Activated CD4-positive, alpha-beta T cell treated with anti-CD3 and anti-CD28 coated beads, Interleukin-2, amount 50 U/mL, for 24 hours (primary cell): Measurements from ENCODE around the gene RPTOR.

Experiments
- DNase-seq, 2 donors: peaks; one replicate each; pipeline ENCODE4 v3.0.0-alpha.2; 2020; ENCODE audit warnings: low read depth in 1 of 2, low spot score in 1 of 2

Gene RPTOR

DNA sequence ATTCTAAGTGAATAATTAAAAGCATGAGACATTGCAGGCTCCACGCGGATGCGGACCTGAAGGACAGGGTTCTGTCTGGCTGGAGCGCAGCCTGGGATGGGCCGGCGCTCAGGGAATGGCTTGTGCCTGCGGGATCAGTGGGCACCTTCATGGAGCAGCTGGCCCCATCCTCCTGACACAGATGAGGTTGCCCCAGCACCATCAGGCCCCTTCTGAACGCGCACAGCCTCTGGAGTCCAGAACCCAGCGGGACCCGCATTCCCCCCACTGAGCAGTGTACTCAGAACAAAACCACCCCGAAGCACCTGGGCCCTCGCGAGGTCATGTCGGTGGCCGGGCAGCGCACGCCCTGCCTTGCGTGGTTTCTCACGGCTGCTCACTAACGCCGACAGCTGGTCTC is 376.5 kb downstream of the RPTOR start:
- DNase-seq = no peak

DNA sequence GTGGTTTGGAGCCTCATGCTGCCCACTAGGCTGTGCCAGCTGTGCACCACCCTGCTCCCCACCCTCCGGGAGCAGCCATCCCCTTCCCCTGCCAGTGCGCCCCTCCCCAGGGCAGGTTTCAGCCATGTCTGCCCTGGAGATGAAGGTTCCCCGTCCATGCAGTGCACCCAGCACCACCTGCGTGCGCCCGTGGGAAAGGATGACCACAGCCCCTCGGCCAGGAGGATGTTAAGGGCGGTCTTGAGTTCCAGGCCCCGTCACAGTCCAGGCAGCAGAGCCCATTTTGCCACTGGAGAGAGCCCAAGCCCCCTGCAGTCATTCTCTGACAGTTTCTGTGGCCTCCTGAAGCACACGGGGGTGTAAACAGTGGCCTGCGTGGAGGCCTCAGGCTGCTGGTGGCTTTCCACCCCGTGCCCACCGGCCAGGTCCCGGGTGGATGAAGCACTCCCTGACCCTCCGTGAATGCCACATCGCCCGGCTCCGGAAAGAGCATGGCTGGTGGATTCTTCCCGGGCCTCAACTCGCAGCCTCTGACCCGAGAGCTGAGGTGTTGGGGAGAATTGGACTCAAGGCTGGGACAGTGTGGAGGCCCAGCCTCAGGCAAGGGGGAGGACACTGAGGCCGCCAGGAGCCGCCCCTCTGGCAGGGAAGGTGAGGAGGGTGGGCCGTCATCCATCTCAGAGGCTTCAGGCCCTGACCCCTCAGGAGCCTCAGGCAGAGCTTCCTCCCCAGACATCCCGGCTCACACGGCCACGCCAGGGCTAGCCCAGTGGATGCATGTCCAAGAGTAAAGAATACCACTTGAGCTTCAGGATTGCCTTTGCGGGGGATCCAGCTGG is 377.3 kb downstream of the RPTOR start:
- no peak for DNase-seq

DNA sequence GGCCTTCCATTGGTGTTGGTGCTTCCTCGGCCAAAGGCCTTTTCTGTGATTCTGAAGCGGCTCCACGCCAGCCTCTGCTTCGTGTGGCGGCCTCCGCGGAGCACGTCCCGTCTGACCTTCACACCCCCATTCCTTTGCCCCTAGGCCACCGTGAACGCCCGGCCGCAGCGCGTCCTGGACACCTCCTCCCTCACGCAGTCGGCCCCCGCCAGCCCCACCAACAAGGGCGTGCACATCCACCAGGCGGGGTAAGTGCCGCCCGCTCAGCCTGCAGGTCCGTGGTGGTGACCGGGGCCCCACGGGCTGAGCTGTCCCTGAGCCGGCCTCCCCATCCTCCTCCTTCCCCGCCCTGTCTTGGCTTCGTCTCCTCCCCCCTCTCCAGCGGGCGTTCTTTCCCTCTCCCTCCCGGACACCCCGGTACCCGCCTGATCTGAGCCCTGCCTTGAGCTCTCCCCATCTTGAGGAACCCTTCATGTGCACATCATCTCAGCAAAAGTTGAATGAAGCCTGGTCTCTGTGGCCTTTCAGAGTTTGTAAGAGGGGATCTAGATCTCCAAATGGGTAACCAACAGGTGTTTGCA is 378.0 kb downstream of the RPTOR start:
- no peak for DNase-seq

DNA sequence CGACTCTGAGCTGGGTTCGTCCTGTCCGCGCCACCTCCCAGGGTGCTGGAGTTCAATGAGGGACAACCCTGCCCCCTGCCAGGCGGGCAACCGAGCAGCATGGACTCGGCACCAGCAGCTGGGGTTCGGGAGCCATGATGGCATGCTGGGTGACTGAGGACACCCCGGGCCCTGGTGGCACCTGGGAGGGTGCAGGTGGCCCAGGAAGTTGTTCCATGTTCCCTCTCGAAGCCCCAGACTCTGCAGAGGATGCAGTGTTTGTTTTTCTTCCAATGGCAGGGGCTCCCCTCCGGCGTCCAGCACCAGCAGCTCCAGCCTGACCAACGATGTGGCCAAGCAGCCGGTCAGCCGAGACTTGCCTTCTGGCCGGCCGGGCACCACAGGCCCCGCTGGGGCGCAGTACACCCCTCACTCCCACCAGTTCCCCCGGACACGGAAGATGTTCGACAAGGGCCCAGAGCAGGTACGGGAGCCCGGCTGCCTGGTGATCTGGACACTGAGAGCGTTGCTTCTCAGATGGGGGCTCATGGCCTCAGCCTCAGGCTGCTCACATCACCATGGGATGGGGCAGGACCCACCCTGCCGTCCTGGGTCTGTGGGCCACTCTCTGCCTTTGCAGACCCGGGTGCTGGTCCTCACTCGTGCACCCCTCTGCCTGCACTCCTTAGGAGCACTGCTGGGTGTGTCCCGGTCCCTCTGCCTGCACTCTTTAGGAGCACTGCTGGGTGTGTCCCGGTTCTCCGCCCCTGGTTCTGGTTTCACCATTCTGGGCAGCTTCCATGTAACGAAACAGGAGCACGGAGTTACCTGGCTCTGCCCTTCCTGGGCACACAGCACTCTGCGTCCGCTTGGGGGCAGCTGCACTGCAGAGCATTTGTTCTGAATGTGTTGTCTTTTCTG is 378.8 kb downstream of the RPTOR start:
- DNase-seq = no peak

DNA sequence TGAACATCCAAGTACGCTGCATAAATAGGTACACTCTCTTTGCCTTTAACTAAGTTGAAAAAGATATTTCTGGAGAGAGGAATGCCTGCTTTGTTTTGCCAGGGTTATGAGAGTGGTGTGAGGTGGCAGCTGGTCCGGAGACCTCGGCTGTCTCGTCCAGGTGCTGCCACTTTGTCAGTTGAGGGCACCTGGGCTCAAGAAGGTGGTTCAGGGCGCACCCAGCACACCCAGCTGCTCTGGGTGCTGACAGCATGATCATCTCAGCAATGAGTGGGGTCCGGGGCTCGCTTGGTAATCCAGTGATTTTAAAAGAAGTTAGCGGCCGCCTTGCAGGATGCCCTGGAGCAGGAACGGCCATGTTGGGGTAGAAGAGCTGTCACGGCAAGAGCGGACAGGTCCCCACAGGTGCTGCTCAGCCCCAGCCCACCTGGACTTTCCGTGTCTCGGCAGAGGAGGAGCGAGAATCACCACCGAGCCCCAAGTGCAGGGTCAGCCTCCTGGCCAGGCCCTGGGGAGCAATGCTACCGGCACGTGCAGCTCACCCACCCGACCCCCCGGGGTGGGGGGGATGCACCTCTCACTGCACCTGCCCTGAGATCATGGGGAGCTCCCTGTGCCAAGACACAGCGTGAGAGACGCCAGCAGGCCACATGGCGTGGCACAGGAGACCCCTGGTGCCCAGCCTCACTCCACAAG is 379.6 kb downstream of the RPTOR start:
- DNase-seq = no peak

DNA sequence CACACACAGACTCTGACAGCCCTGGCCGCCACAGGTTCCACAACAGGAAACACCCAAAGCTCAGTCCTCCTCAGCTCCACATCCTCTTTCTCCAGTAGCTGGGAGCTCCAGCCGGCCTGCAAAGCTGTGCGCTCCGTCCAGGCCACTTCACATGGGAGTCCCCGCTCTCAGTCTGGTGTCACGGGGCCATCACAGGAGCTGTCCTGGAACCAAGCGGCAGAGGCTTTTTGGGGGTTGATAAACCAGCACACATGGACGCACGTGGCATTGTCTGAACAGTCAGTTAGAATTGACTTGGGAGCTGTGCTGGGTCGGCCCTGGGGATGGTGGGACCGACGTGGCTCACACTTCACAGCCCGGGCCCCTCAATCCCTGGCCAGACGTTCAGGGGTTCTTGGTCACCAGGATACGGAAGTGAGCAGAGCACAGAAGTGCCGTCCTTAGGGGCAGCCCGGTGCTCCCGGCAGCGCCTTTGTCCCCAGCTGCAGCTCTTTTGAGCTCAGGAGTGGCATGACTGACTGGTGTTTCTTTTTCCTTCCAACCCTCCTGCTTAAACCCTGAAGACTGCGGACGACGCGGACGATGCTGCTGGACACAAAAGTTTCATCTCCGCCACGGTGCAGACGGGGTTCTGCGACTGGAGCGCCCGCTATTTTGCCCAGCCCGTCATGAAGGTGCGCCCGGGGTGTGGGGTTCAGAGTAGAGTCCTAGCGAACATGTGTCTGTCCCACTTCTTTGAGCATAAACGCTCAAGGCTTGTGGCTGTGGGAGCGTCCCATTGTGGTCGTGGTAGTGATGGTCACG is 380.4 kb downstream of the RPTOR start:
- no peak for DNase-seq

DNA sequence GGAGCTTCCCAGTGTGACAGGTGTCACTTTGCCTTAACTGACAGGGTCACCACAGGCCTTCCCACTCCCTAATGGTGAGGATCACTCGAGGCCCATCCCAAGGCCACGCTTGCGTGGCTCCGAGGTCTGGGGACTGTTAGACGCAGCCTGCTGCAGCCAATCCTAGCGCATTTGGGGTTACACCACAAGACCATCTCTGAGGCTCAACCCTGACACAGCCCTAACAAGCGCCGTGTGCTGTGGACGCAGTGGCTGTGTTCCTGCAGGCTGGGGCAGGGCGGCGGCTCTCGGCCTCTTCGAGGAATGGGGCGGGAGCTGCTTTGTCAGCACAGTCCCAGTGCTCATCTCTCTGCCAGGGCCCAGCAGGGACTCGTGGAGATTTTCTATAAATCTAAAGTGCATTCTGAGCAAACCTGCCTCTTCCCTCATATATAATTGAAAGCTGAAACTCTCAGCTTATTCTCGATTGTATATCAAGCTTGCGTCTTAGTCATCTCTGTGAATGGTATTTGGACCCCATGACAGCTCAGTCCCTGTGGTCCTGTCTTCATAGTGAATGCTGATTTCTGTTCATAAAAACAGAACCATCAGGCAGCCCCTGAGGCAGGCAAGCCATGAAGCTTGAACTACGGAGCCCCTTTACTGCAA is 381.2 kb downstream of the RPTOR start:
- DNase-seq = no peak

DNA sequence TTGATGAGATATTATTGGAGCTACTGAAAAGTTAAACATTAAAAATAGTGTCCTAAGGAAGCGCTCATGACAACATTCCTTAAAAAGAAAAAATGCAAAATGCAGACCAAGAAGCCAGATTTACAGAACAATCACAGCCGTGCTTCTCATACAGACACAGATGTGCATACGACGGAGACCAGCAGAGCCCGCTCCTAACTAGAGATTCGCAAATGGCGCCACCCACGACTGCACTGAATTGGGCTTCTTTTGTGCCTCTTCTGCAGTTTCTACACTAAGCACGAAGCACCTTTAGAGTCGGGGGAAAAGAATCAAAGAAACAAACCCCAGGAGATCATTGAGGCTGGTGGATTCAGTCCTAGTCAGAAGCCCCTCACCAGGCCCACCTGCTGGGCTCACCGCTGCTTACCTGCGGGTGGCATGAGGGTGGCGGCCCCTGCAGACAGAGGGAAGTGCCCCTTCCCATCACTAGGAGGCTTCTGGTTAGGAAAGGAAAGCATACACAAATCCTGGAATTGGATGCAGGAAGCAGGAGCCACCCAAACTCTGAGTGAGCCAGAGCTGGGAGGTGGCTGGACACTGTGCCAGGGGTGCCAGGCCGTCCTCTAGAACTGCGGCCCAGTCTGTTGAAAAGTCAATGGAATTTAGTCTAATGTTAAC is 382.1 kb downstream of the RPTOR start:
- DNase-seq = no peak

DNA sequence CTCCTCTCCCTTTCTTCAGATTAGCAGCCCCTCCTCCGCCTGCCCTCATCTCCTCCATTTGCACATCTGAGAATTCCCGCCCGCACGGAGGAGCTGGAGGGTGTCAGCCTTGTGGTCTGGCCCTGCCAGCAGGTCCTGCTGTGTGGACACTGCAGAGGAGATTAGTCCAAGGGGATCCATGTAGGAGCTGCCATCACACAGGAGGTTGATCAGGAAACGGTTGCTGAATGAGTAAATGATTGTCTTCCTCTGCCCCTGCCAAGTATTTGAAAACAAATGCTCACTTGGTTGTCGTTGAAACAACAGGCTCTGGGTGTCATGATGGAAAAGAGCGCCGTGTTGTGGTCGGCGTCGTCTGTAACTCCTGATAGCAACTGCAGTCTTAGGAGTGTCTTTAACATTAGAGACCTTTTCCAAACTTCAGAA is 383.2 kb downstream of the RPTOR start:
- DNase-seq = no peak

DNA sequence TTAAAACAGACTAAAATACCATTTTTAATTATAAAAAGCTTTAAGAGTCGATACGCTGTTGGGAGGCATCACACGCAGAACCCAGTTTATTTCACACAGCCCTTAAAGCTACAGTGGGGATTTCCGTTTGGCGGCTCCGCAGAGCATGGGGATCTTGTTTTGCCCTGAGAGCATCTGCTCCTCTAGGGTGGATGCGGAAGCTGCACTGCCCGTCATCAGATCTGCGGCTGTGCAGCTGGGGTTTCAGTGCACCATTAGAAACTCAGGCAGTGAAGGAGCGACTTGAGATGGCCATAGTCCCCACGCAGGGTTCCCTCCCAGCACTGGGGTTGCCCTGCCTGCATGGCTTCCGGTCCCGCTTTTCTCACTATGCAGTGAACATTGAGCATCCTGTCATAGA is 384.8 kb downstream of the RPTOR start:
- no peak for DNase-seq

DNA sequence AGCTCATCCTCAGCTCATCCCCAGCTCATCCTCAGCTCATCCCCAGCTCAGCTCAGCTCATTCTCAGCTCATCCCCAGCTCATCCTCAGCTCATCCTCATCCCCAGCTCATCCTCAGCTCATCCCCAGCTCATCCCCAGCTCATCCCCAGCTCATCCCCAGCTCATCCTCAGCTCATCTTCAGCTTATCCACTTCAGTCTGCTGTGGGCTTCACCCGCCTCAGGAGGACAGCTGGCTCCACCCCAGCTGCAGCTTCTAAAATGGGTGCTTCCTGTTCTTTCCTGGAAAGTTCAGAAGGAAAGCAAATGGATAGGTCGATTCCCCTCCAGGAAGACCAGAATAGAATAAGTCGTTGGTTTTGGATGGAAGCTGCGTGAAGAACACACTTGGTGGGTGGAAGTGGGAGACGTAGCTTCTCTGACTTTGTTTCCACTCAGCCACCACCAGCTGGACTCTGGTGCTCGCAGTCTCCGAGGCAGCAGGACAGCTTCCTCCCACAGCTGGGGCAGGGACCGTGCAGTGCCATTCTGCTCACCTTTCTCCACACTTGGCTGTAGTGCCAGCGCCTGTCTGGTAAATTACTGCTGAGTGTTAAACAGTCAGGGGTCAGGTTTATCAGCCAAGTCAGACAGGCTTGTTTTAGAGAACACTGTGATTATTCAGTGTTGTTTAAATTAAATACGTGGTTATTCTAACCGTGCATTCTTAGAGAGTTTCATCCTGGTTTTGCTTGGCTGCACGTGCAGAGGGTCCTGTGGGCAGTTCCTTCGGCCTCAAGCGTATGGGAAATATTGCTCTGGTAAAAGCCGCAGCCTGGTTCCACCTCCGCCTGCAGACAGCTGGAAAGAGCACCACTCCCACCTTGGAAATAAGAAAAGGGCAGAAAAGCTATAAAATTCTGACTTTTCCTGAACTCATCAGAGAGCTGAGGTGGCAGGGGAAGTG is 386.0 kb downstream of the RPTOR start:
- no peak for DNase-seq

DNA sequence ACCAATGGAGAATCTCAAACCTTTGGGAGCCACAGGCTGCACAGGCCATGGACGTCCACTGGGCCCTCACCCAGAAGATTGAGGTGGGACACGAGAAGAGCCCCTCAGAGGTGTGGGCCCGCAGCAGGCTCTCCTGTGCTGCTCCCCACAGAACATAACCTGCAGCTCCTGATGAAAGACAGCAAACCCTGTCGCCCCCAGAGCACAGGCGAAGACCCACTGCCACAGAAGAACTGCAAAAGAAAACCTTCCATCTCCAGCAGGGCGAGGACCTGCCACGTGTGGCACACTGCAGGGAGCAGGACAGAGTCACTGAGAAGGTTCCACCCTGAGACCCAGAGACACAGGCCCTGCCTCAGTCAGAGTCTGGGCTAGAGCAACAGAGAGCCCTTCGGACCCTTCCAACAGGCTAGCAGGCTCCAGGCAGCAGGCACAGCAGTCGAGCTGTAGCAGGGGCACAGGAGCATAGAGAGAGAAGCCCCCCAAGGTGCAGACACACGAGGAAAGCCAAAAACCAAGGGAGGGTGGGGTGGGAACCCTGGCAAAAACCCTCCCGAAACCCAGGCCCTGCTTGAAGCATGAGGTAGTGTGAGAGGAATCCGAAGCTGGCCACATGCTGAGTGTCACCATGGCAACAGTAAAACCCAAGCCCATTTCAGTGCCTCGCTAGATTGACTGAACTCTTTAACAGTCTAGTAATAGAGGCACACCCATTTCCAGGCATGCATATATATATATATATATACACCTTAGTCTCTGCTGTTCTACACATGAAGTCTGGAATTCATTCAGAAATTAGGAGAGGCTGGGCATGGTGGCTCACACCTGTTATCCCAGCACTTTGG is 387.0 kb downstream of the RPTOR start:
- no peak for DNase-seq

DNA sequence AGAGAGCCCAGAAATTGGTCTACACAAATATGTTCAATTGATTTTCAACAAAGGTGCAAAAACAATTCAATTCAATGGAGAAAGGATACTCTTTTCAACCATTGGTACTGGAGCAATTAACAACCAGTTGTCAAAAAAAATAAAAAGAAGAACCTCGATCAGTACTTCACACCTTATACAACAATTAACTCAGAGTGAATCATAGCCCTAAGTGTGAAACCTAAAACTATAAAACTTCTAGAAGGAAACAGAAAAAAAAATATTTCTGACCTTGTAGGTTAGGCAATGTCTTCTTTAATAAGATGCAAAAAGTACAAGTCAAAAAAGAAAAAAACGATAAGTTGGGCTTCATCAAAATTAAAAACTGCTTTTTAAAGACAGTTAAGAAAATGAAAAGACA is 390.9 kb downstream of the RPTOR start:
- DNase-seq = no peak

DNA sequence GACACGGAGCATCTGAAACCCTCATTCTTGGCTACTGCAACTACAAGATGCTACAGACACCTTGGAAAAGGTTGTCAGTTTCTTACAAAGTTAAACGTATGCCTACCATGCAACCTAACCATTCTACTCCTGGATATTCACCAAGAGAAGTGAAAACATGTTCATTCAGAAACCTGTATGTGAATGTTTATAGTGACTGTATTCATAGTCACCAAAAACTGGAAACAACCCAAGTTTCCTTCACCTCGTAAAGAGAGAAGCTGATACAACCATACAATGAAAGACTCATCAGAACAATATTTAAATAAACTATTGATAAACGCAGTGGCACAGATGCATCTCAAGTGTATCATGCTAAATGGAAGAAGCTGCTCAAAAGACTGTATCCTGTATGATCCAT is 391.6 kb downstream of the RPTOR start:
- no peak for DNase-seq

DNA sequence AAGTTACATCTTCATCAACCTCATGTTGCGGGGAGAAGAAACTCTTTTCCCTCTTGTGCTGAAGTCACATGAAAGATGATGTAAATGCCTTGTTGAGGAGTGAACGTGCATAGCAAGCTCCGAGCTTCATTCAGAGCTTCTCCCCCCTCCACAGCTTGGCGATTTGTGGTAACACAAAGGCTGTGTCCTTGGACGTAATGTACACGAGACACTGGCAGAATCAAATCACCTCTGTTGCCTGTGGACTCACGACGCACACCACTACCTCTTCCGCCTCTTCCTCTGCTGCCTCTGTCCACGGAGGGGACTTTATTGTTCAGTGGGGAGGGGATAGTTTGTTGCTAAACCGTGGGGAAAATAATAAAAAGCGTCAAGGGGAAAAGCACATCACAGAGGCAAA is 392.1 kb downstream of the RPTOR start:
- DNase-seq = no peak

DNA sequence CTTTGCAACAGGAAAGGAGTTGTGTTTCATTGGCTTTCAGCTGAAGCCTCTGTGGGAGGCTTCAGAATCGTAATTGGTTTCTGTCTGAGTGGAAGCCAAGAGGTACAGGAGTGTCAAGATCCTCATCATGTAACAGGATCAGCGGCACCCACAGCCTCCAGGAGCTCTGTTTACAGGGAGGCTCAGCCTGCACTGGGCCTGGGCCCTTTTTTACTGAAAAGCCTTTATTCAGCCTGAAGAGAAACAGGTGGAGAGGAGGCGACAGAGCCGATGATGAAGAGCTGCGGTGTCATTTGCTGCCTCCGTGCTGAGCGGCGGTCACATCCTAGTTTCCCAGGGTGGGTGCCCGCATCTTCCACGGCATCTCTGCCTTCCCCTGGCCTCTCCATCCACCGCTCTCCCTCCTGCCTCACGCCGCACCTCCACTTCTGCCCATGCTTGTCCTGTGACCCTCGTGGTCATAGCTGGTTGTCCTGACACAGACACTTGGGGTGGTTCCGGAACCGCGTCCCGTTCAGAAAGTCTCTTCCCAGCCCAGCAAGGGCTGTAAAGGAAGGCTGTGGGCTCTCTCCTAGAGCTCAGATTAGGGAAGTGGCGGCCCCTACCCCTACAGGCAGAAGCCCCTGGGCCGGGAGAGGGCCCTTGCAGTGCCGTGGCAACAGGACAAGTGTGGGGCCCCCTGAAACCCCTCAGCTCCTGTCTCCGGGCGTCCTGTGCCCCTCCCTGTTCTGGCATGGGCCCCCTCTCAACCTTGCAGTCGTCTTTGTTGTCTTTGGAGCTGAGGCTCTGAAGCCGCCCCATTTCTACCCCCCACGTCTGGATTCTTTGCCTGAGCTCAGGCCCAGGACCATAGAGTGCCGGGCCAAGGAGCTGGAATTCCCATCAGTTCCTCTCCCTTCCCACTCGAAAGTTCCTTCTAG is 393.1 kb downstream of the RPTOR start:
- DNase-seq = no peak
